ENCODE results near the gene PINLYP. TPM values are rescaled to one million over a fixed set of nuclear protein-coding genes. Genes with fewer than 3 reads are reported as not detected.

Gene PINLYP
- total RNA-seq, 1 experiment from 2014 or later = 11.9 TPM

DNA sequence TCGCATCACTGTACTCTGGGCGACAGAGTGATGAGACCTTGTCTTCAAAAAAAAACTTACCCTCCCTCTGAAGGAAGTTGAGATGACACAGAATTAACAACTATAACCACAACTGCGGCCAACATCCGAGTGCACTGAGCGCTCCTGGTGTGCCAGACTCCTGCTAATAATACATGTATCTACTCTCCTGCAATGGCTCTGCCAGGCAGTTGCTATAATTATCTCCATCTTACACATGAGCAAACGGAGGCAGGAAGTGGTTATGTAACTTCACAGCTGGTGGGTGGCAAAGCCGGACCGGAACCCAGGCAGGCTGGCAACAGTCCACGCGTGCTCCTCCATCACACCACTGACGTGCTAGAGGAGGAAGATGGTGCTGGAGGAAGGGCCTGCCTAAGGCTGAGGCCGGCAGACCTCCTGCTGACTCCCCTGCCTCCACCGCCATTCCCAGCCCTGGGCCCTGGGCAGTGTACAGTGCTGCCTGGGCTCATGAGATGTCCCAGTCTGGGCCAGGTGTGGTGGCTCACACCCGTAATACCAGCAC is 12.8 kb upstream of the PINLYP start:
- Mint-ChIP-seq H3K27ac (no peak overlapping the region), H3K4me1 (no peaks in the 10 kb centered on the region), H3K4me3 (no peak overlapping the region), H3K36me3 (ENCODE audit: insufficient read depth in 1 of 3, low read depth in 3 of 3) (peaks cover 6 to 30% (median 19%) of the 10 kb centered on the region in 3 experiments; a peak in 6 of 7 replicates), H3K9me3 (no peaks in the 10 kb centered on the region), H3K27me3 (ENCODE audit: low read depth) (no peaks in the 10 kb centered on the region; the same call in 1 of the 2 replicates)
- Histone ChIP-seq H3K14ac (ENCODE audit: insufficient read depth, low read length) (no peak overlapping the region), H3K18ac (ENCODE audit: insufficient read length, low read depth, low read length) (no peak overlapping the region), H2BK5ac (ENCODE audit: insufficient read length, low read length) (no peak overlapping the region), H4K5ac (ENCODE audit: insufficient read length, low read depth, low read length) (no peak overlapping the region), H3K23me2 (ENCODE audit: insufficient read length, low read depth, low read length, poor library complexity, severe bottlenecking) (no peaks in the 10 kb centered on the region), H3K23ac (ENCODE audit: insufficient read length, low read depth, low read length) (no peak overlapping the region), H3K9ac (ENCODE audit: extremely low read depth, insufficient read length, low read length) (no peak overlapping the region), H2BK120ac (ENCODE audit: low read depth, low read length, poor library complexity, severe bottlenecking) (no peak overlapping the region), H4K91ac (ENCODE audit: insufficient read length, low read depth, low read length) (no peak overlapping the region), H4K8ac (replicated peaks; ENCODE audit: insufficient read length, low read depth, low read length) (no peak overlapping the region), H2BK12ac (ENCODE audit: insufficient read length, low read depth, low read length) (no peak overlapping the region), H3K4me2 (ENCODE audit: insufficient read depth, insufficient read length, low read length) (no peak overlapping the region), H3K4ac (ENCODE audit: low read depth, low read length) (no peak overlapping the region), H4K20me1 (ENCODE audit: control insufficient read depth, insufficient read depth, insufficient read length) (no peaks in the 10 kb centered on the region), H3K79me1 (ENCODE audit: insufficient read depth, low read depth, low read length, poor library complexity, severe bottlenecking) (no peaks in the 10 kb centered on the region), H3K4me1 (ENCODE audit: insufficient read depth, low read length) (no peaks in the 10 kb centered on the region), H2AFZ (ENCODE audit: low read length) (no peak overlapping the region), H3K27ac (ENCODE audit: insufficient read length, low read depth, low read length) (no peak overlapping the region), H3K56ac (ENCODE audit: insufficient read length, low read depth, low read length) (no peak overlapping the region), H3T11ph (ENCODE audit: low read length) (no peak overlapping the region), H3K27me3 (ENCODE audit: insufficient read depth, low read length) (no peaks in the 10 kb centered on the region), H2AK5ac (ENCODE audit: insufficient read length, low read length) (no peak overlapping the region), H3K79me2 (ENCODE audit: insufficient read depth, low read length) (no peaks in the 10 kb centered on the region), H2BK20ac (ENCODE audit: low read depth, low read length, poor library complexity, severe bottlenecking) (no peak overlapping the region), H2BK15ac (ENCODE audit: low read depth, low read length) (no peak overlapping the region; the same call in 1 of the 2 replicates), H3K9me3 (ENCODE audit: control insufficient read depth, low read depth, low read length) (no peaks in the 10 kb centered on the region)
- DNase-seq = no peak
- TF ChIP-seq, protein P1, sequence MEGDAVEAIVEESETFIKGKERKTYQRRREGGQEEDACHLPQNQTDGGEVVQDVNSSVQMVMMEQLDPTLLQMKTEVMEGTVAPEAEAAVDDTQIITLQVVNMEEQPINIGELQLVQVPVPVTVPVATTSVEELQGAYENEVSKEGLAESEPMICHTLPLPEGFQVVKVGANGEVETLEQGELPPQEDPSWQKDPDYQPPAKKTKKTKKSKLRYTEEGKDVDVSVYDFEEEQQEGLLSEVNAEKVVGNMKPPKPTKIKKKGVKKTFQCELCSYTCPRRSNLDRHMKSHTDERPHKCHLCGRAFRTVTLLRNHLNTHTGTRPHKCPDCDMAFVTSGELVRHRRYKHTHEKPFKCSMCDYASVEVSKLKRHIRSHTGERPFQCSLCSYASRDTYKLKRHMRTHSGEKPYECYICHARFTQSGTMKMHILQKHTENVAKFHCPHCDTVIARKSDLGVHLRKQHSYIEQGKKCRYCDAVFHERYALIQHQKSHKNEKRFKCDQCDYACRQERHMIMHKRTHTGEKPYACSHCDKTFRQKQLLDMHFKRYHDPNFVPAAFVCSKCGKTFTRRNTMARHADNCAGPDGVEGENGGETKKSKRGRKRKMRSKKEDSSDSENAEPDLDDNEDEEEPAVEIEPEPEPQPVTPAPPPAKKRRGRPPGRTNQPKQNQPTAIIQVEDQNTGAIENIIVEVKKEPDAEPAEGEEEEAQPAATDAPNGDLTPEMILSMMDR (conservative IDR thresholded peaks at IDR 0.05) = no peak
- no CpG with 5 or more reads among the region's 14 CpGs for WGBS (ENCODE audit: extremely low coverage, insufficient read length, low lambda C conversion rate)

Data from H9 (cell line).